ENCODE results near the gene XG.
"Not testable (repeated sequence)": the region's sequence is repeated elsewhere in the genome, so short reads cannot be mapped to it uniquely, and the experiment has no call there.

Gene XG

DNA sequence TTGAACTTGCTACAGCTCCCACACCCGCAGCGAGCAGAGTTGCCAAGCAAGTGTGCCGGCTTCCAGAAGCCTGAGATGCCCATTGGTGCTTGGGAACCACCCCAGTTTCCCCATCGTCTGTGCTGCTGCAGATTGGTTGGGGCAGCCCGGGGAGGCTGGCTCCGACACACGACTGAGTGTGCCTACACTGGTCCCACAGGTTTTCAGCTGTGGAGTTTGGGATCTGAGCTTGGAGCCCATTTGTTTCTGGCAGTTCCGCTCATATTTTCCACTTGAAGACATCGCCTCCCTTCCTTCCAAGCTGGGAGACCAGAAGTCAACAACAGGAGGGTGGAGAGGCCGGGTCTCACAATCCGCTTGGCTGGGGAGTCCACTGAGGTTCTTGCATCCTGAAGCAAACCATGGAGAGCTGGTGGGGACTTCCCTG lies at the start of gene XG:
XG (plus strand) TSS at position 167 of the 427 bp plus-strand sequence; CDS start at position 402, 235 bp downstream.
- DNase-seq, result not testable (repeated sequence)

- DNase-seq, result no peak
These were observed 47.9 kb upstream of the XG start for GRCh38 chrX:2703991-2704369.

DNA sequence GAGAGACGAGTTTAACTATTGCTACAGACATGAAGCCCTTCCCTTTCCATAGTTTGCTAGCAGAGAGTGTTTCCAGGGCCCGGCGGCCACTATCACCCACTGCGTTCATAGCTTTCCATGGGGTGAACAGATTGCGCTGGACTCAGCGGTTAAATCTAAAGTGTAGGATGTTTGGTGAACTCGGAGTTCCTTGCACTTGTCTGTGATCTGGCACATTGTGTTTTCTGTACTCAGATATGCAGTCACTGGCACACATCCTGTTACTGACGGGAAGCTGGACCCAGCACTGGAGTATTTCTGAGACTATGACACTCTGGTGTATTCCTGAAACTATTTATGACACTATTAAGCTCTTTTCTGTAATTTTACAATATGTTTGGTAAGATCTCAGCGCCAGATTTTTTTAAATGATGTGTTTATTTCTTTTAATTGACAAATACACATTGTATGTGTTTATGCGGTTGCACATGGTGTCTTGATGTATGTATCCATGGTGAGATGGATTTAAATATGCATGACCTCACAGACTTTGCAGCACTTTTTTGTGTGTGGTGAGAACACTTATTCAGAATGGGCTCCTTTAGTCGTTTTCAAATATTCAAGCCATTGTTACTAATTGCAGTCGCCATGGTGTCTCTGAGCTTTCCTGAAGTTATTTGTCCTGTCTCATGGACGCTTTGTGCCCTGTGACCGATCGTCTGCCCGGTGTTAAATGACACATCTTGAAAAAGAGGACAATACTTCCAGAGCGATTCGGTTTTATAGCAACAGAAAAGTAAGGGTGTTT lies 46.6 kb upstream of the XG start:
- DNase-seq, result no peak

GRCh38 chrX:2707334-2707760 lies 44.5 kb upstream of the XG start:
- DNase-seq, result peak; percentile 64

GRCh38 chrX:2708021-2708420 lies 43.8 kb upstream of the XG start:
- DNase-seq, result no peak

DNA sequence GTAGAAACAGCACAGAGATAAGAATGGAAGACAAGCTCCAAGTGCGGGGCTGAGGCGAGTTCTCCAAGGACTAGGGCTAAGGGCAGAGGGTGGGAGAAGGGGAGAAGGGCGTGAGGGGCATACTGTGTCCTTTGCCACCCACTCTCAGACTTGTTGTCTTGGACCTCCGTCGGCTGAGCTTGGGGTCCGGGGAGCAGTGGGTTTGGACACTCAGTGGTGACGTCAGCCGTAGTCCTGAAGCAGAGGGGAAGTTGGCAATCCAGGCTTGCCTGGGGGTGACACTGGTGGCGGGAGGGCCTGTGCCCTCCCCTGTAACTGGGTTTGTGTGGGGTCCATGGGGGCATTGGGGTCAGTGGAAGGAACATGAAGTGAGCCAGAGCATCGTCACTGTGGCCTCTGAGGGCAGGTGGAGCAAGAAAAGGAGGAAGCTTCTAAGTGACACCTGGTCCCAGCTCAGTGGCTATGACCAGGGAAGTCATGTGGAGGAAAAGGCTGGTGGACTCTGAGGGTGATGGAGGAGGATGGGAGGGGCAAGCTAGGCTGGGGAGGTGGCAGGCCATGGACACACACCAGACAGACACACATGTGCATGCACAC lies 43.1 kb upstream of the XG start:
- DNase-seq, result no peak

- DNase-seq, result no peak
These were observed 42.3 kb upstream of the XG start for GRCh38 chrX:2709556-2709955.

DNA sequence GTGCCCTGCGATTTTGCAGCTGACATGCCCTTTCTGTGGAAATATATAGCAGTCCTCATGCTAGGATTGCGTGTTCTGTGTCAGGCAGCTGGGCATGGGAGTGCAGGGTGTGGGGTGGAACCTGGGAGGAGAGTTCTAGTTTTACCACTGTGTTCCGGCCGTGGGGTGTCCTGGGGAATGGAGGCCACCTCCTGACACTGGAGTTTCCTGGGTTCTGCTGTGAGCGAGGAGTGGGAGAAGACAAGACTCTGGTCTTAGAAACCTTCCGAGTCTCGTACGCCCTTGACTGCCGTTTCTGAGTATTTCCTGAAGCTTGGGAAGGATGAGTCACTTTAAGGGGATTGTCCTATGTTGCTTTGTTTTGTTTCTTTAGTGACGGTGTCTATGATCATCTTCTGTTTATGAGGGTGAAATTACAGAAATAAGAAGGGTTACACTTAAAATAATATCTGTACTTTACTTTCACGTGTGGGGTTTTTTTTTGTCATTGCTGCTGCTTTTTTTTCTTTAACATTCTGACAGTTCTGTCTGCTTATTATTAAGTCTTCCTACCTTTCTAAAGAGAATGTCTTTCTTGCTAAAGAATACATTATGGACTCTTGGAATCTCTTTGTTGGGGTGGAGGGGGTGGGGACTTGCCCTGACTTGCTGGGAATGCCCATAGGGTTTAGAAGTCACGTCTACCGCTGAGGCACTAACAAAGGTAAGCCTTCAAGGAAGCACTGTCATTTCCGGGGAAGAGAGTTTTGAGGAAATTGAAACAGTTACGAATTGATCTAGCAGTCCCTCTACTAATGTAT lies 41.6 kb upstream of the XG start:
- DNase-seq, result peak; percentile 64

DNA sequence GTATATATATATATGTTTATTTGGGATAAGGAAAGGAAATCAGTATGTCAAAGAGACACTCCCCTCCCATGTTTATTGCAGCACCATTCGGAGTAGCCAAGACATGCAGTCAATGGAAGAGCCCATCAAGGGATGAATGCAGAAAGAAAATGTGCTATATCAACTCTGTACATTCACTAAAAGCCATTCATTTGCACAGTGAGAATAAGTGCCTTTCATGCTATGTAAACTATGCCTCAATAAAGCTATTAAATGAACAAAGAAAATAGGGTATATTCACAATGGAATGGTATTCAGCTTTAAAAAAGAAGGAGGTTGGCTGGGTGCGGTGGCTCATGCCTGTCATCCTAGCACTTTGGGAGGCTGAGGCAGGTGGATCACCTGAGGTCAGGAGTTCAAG lies 40.4 kb upstream of the XG start:
- no peak for DNase-seq

GRCh38 chrX:2712428-2712827 lies 39.4 kb upstream of the XG start:
- DNase-seq, result no peak

GRCh38 chrX:2712890-2713840 lies 38.7 kb upstream of the XG start:
- DNase-seq, result no peak

DNA sequence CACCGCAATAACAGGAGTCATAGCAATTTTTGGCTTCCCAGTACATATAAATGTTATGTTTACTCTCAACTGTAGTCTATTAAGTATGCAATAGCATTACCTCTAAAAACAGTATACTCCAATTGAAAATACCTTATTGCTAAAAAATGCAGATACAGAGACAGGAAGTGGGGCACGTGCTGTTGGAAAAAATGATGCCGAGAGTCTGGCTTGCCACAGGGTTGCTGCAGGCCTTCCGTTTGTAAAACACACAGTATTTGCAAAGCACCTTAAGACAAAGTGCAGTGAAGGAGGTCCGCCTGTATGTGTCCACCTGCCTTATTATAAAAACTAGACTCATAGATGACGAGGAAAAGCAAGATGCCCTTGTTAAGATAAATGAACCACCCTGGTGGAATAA lies 37.3 kb upstream of the XG start:
- DNase-seq, result no peak

GRCh38 chrX:2715066-2715600 lies 36.7 kb upstream of the XG start:
- no peak for DNase-seq

GRCh38 chrX:2717312-2717711 lies 34.5 kb upstream of the XG start:
- DNase-seq, result no peak

- no peak for DNase-seq
These were observed 33.0 kb upstream of the XG start for GRCh38 chrX:2718821-2719220.

DNA sequence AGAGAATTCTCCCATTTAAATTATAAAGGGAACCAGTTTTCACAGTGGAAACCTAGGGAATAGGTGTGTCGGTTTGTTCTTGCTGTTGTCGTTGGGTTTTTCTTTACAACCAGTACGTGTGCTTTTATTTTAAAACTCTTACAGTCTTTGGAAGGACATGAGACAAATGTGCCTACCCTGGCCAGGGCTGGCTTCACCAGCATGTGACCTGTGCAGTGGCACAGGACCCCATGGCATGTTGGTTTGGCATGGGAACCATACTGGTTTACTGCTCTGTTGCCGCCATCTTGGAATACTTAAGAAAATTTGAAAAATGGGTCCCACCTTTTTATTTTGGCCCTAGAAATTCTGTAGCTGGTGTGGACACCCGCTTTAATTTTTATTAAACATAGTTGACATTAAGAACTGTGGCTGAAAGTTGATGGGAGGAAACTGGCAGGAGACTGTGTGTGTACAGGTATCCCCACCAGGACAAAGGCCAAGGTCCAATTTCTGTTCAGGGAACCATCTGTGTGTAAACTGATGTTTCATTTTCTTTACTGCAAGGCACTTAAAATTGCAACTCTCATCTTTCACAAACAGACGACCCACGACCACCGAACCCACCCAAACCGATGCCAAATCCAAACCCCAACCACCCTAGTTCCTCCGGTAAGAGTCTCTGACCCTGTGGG lies 31.9 kb upstream of the XG start:
- no peak for DNase-seq

- DNase-seq, result no peak
These were observed 28.5 kb upstream of the XG start for GRCh38 chrX:2723286-2723879.

DNA sequence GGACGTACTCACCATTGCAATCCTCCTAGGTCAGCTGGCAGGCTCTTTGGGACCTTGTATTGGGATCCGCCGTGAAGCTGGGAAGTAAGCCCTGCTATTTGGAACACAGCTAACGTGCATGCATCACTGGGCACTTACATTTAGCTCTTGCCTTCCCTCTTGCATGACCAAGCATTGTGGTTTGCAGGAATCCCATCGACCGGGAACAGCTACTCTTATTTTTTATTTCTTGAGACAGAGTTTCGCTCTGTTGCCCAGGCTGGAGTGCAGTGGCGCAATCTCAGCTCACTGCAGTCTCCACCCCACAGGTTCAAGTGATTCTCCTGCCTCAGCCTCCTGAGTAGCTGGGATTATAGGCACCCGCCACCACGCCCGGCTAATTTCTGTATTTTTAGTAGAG lies 24.6 kb upstream of the XG start:
- not testable (repeated sequence) for DNase-seq

DNA sequence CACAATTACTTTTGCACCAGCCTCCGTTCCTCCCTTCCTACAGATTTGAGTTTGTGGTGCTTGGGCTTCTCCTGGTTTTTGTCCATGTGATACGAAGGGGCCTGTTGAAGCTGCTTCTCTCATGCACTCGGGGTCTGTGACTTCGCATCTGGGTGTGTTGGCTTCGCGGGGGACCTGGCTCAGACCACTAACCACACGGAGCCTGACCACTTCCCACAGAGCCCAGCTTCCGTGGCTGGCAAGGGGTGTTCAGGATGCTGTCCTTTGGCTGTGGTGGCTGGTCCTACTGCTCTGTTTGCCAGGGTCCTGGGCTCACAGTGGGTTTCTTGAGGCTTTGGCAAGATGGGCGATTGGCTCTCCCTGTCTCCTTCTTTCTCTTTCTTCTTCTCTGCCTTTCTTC lies 19.8 kb upstream of the XG start:
- DNase-seq, result no peak

DNA sequence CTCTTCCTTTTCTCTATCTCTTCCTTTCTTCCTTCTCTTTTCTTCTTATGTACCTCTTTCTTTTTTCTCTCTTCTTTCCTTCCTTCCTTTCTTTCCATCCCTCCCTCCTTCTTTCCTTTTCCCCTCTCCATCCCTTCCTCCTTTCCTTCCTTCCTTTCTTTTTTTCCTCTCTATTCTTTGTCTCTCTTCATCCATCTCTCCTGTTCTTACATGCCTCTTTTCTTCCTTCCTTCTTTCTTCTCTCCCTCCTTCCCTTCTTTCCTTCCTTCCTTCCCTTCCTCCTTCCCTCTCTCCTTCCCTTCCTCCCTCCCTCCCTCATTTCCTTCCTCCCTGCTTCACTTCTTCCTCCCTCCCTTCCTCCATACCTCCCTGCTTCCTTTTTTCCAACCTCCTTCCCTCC lies 19.2 kb upstream of the XG start:
- DNase-seq, result no peak

GRCh38 chrX:2733286-2733685 lies 18.6 kb upstream of the XG start:
- DNase-seq, result no peak

Data from activated naive CD4-positive, alpha-beta T cell treated with anti-CD3 and anti-CD28 coated beads, Interleukin-2, amount 50 U/mL, for 16 hours (primary cell).